WTC11 (cell line): Measurements from ENCODE around the gene SH3PXD2A. TPM values are rescaled to one million over a fixed set of nuclear protein-coding genes. Genes with fewer than 3 reads are reported as not detected.

Experiments used
- ATAC-seq: fragments of 200-7000 bp; cut with Tn5 transposase; 2 replicates; pipeline ENCODE4 v1.10.0; 2021; ENCODE audit warnings: mild to moderate bottlenecking, moderate library complexity
- CTCF ChIA-PET: fragments of 300-600 bp; sonication (Branson Sonifier 250); formaldehyde crosslinking; loops from one replicate; lab custom pipeline; 2021; ENCODE audit warnings: antibody characterized with exemption; lab: Charles Lee
- POLR2A ChIA-PET: fragments of 350-600 bp; sonication (Branson Sonifier 250); formaldehyde crosslinking; loops from one replicate; lab custom pipeline; 2021; ENCODE audit warnings: antibody characterized with exemption; lab: Charles Lee
- DNase-seq: peaks from one replicate; pipeline ENCODE4 v3.0.0; 2021; ENCODE audit warnings: low spot score
- H3K27ac Mint-ChIP-seq: 2 replicates; pipeline ENCODE4 v1.8.0; 2021; ENCODE audit warnings: mixed read lengths
- H3K27me3 Mint-ChIP-seq: 2 replicates; pipeline ENCODE4 v1.8.0; 2021; ENCODE audit warnings: low read depth, mild to moderate bottlenecking, moderate library complexity, mixed read lengths
- H3K36me3 Mint-ChIP-seq: 2 replicates; pipeline ENCODE4 v1.8.0; 2021; ENCODE audit warnings: mixed read lengths
- H3K4me1 Mint-ChIP-seq: 2 replicates; pipeline ENCODE4 v1.8.0; 2022; ENCODE audit warnings: mixed read lengths
- H3K4me3 Mint-ChIP-seq: 2 replicates; pipeline ENCODE4 v1.8.0; 2021; ENCODE audit warnings: mild to moderate bottlenecking, moderate library complexity, mixed read lengths
- H3K9me3 Mint-ChIP-seq: 2 replicates; pipeline ENCODE4 v1.8.0; 2021; ENCODE audit warnings: mixed read lengths
- CREM ChIP-seq: sonication (generic); formaldehyde crosslinking; IDR thresholded peaks from 2 replicates; pipeline ENCODE4 v1.8.1; 2022; ENCODE audit warnings: mild to moderate bottlenecking, missing genetic modification reagents, moderate library complexity
- EMX1 ChIP-seq: fragments of 250-450 bp; sonication (Bioruptor Pico); IDR thresholded peaks from 2 replicates; pipeline ENCODE4 v1.8.0; 2021; ENCODE audit warnings: mild to moderate bottlenecking
- ESRRA ChIP-seq: sonication (generic); formaldehyde crosslinking; IDR thresholded peaks from 2 replicates; pipeline ENCODE4 v1.8.1; 2022; ENCODE audit warnings: mild to moderate bottlenecking, missing genetic modification reagents, borderline replicate concordance
- FOXJ3 ChIP-seq: sonication (generic); formaldehyde crosslinking; IDR thresholded peaks from 2 replicates; pipeline ENCODE4 v1.9.0; 2021; ENCODE audit warnings: missing genetic modification reagents, mild to moderate bottlenecking, borderline replicate concordance
- GRHL2 ChIP-seq: fragments of 250-450 bp; sonication (Bioruptor Pico); IDR thresholded peaks from 2 replicates; pipeline ENCODE4 v1.8.0; 2022; ENCODE audit warnings: mild to moderate bottlenecking, moderate library complexity; ENCODE audit not compliant: insufficient replicate concordance, severe bottlenecking
- GTF2I ChIP-seq: fragments of 250-450 bp; sonication (Bioruptor Pico); conservative IDR thresholded peaks from 2 replicates; pipeline ENCODE4 v1.4.0; 2021; ENCODE audit warnings: mild to moderate bottlenecking
- KAT7 ChIP-seq: sonication (generic); formaldehyde crosslinking; IDR thresholded peaks from 2 replicates; pipeline ENCODE4 v1.8.1; 2023; ENCODE audit warnings: missing genetic modification reagents, mild to moderate bottlenecking, borderline replicate concordance
- NFYB ChIP-seq: sonication (generic); formaldehyde crosslinking; conservative IDR thresholded peaks from 2 replicates; pipeline ENCODE4 v1.8.0; 2022; ENCODE audit warnings: low read depth, missing genetic modification reagents
- NR3C1 ChIP-seq: sonication (generic); formaldehyde crosslinking; conservative IDR thresholded peaks from 2 replicates; pipeline ENCODE4 v1.8.1; 2023; ENCODE audit warnings: low read depth, mild to moderate bottlenecking, missing genetic modification reagents
- RORB ChIP-seq: fragments of 250-450 bp; sonication (Bioruptor Pico); IDR thresholded peaks from 2 replicates; pipeline ENCODE4 v1.9.0; 2021; ENCODE audit warnings: mild to moderate bottlenecking
- TEAD4 ChIP-seq: sonication (generic); formaldehyde crosslinking; IDR thresholded peaks from 2 replicates; pipeline ENCODE4 v1.8.0; 2022; ENCODE audit warnings: mild to moderate bottlenecking, missing genetic modification reagents
- ZNF317 ChIP-seq: sonication (generic); formaldehyde crosslinking; IDR thresholded peaks from 2 replicates; pipeline ENCODE4 v1.8.1; 2023; ENCODE audit warnings: low read depth, mild to moderate bottlenecking, moderate library complexity, missing genetic modification reagents, borderline replicate concordance
- ZNF396 ChIP-seq: fragments of 250-450 bp; sonication (Bioruptor Pico); IDR thresholded peaks from 2 replicates; pipeline ENCODE4 v1.8.0; 2021; ENCODE audit warnings: mild to moderate bottlenecking, moderate library complexity, borderline replicate concordance
- ZNF423 ChIP-seq: fragments of 250-450 bp; sonication (Bioruptor Pico); IDR thresholded peaks from 2 replicates; pipeline ENCODE4 v2.1.2; 2022; ENCODE audit warnings: mild to moderate bottlenecking, moderate library complexity
- ZNF671 ChIP-seq: fragments of 250-450 bp; sonication (Bioruptor Pico); IDR thresholded peaks from 2 replicates; pipeline ENCODE4 v1.8.0; 2021; ENCODE audit warnings: mild to moderate bottlenecking
- total RNA-seq: library from RNA; stranded (reverse); gene quantifications from 3 replicates; pipeline ENCODE4 v1.2.3, GENCODE V29; 2021
- TF ChIP-seq, protein P1 (sequence below): sonication (generic); formaldehyde crosslinking; IDR thresholded peaks from 2 replicates; pipeline ENCODE4 v1.8.1; 2023; ENCODE audit warnings: mild to moderate bottlenecking, missing genetic modification reagents, borderline replicate concordance
- TF ChIP-seq, protein P2 (sequence below): sonication (generic); formaldehyde crosslinking; IDR thresholded peaks from 2 replicates; pipeline ENCODE4 v1.8.1; 2023; ENCODE audit warnings: mild to moderate bottlenecking, missing genetic modification reagents, moderate library complexity
- TF ChIP-seq, protein P3 (sequence below): fragments of 250-450 bp; sonication (Bioruptor Pico); IDR thresholded peaks from 2 replicates; pipeline ENCODE4 v1.8.0; 2021; ENCODE audit warnings: mild to moderate bottlenecking
- TF ChIP-seq, protein P4 (sequence below): sonication (generic); formaldehyde crosslinking; IDR thresholded peaks from 2 replicates; pipeline ENCODE4 v1.8.1; 2022; ENCODE audit warnings: low read depth, missing genetic modification reagents, borderline replicate concordance

SH3PXD2A gene
- total RNA-seq, 1 experiment from 2014 or later: 15.7 TPM

DNA sequence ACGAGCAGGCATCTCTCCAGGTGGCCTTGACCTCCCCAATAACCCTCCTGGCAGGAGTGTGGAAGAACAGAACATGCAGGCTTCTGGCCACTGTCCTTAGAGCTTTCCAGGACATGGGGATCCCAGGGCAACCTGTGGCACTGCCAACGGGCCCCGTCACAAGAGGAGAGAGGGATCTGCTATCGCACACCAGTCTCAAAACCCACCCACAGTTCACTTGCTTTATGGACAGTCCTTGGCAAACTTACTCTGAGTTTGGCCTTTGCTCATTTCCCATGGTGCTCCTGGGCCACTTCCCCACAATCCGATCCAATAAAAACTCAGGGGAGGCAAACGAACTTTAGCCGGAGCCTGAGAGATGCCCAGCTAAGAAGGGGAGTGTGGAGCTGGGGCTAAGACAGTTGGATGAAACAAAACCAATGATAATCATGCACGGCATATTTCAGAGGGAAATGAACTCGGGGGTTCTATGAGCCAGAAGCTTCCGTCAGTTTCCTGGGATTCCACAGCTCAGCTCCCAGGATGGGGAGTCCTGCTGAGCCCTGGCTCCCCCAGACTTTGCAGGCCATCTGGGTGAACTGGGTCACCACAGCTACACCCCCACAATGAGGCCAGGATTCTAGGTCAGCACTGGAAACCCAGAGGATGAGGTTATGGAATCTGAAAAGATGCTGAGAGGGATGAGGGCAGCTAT lies 203.4 kb downstream of the SH3PXD2A start:
- TF ChIP-seq CREM (CRISPR knock-in tag): no peak
- TF ChIP-seq KAT7 (CRISPR knock-in tag): no peak
- no peak for TF ChIP-seq ESRRA
- no peak for TF ChIP-seq NFYB (CRISPR knock-in tag)
- TF ChIP-seq, protein P1, sequence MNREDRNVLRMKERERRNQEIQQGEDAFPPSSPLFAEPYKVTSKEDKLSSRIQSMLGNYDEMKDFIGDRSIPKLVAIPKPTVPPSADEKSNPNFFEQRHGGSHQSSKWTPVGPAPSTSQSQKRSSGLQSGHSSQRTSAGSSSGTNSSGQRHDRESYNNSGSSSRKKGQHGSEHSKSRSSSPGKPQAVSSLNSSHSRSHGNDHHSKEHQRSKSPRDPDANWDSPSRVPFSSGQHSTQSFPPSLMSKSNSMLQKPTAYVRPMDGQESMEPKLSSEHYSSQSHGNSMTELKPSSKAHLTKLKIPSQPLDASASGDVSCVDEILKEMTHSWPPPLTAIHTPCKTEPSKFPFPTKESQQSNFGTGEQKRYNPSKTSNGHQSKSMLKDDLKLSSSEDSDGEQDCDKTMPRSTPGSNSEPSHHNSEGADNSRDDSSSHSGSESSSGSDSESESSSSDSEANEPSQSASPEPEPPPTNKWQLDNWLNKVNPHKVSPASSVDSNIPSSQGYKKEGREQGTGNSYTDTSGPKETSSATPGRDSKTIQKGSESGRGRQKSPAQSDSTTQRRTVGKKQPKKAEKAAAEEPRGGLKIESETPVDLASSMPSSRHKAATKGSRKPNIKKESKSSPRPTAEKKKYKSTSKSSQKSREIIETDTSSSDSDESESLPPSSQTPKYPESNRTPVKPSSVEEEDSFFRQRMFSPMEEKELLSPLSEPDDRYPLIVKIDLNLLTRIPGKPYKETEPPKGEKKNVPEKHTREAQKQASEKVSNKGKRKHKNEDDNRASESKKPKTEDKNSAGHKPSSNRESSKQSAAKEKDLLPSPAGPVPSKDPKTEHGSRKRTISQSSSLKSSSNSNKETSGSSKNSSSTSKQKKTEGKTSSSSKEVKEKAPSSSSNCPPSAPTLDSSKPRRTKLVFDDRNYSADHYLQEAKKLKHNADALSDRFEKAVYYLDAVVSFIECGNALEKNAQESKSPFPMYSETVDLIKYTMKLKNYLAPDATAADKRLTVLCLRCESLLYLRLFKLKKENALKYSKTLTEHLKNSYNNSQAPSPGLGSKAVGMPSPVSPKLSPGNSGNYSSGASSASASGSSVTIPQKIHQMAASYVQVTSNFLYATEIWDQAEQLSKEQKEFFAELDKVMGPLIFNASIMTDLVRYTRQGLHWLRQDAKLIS: no peak
- no peak for TF ChIP-seq GTF2I (CRISPR knock-in tag)
- no peak for TF ChIP-seq TEAD4 (CRISPR knock-in tag)
- TF ChIP-seq GRHL2 (CRISPR knock-in tag): no peak
- TF ChIP-seq EMX1 (CRISPR knock-in tag): no peak
- TF ChIP-seq FOXJ3 (CRISPR knock-in tag): no peak
- TF ChIP-seq, protein P2, sequence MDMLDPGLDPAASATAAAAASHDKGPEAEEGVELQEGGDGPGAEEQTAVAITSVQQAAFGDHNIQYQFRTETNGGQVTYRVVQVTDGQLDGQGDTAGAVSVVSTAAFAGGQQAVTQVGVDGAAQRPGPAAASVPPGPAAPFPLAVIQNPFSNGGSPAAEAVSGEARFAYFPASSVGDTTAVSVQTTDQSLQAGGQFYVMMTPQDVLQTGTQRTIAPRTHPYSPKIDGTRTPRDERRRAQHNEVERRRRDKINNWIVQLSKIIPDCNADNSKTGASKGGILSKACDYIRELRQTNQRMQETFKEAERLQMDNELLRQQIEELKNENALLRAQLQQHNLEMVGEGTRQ: no peak
- TF ChIP-seq, protein P3, sequence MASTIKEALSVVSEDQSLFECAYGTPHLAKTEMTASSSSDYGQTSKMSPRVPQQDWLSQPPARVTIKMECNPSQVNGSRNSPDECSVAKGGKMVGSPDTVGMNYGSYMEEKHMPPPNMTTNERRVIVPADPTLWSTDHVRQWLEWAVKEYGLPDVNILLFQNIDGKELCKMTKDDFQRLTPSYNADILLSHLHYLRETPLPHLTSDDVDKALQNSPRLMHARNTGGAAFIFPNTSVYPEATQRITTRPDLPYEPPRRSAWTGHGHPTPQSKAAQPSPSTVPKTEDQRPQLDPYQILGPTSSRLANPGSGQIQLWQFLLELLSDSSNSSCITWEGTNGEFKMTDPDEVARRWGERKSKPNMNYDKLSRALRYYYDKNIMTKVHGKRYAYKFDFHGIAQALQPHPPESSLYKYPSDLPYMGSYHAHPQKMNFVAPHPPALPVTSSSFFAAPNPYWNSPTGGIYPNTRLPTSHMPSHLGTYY (CRISPR knock-in tag): no peak
- TF ChIP-seq ZNF396 (CRISPR knock-in tag): no peak
- no peak for TF ChIP-seq ZNF423 (CRISPR knock-in tag)
- ATAC-seq (no peak), DNase-seq (no peak)
- H3K4me1 Mint-ChIP-seq: peaks cover 62% of the 10 kb centered on the region
- no peaks in the 10 kb centered on the region for H3K27me3 Mint-ChIP-seq
- H3K36me3 Mint-ChIP-seq: peaks cover 4% of the 10 kb centered on the region
- no peak overlapping the region for H3K4me3 Mint-ChIP-seq
- ChIA-PET CTCF (interaction anchor here (1.0 to 5.3 kb wide), 6 partner anchors 9 to 109 kb away, joined by 3 to 33 read pairs (median 8); no protein-coding TSS in a partner anchor), POLR2A (no interaction called here)
- H3K9me3 Mint-ChIP-seq: peaks cover 2% of the 10 kb centered on the region; the same call in 1 of the 2 replicates
- H3K27ac Mint-ChIP-seq: peak overlapping the region; percentile 84; the same call in 1 of the 2 replicates

DNA sequence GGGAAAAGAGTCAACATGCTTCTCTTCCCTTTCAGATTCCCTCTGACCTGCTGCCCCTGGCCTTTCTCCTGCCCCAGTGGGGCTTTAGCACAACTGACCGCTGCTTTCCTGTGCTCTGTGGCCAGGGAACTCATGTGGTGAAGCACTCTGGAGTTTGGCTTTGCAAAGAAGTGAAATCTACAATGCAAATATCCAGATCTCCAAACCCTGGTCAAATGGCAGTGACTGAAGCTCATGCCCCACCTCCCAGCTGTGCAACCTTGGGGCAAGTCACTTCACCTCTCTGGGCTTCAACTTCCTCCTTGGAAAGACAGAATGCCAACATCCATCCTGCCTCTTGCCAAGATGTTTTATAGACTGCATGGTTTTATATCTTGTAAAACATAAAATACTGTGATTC lies 204.0 kb downstream of the SH3PXD2A start:
- Mint-ChIP-seq H3K36me3 (peaks cover 2% of the 10 kb centered on the region; the same call in 1 of the 2 replicates), H3K4me3 (no peak overlapping the region), H3K4me1 (peaks cover 62% of the 10 kb centered on the region)
- CTCF ChIA-PET: interaction anchor here (1.0 to 5.3 kb wide), 5 partner anchors 10 to 108 kb away, joined by 4 to 33 read pairs (median 8); no protein-coding TSS in a partner anchor
- ATAC-seq (peak; percentile 46; the same call in 1 of the 2 replicates), DNase-seq (peak; percentile 28)
- no peak for TF ChIP-seq ZNF671
- TF ChIP-seq, protein P4, sequence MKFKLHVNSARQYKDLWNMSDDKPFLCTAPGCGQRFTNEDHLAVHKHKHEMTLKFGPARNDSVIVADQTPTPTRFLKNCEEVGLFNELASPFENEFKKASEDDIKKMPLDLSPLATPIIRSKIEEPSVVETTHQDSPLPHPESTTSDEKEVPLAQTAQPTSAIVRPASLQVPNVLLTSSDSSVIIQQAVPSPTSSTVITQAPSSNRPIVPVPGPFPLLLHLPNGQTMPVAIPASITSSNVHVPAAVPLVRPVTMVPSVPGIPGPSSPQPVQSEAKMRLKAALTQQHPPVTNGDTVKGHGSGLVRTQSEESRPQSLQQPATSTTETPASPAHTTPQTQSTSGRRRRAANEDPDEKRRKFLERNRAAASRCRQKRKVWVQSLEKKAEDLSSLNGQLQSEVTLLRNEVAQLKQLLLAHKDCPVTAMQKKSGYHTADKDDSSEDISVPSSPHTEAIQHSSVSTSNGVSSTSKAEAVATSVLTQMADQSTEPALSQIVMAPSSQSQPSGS (CRISPR knock-in tag): no peak
- TF ChIP-seq RORB: no peak
- no peak for TF ChIP-seq NR3C1 (CRISPR knock-in tag)
- TF ChIP-seq ZNF317 (CRISPR knock-in tag): no peak
- TF ChIP-seq, all 79 proteins: peak for 0
- H3K27ac Mint-ChIP-seq: peak overlapping the region; percentile 84
- POLR2A ChIA-PET: interaction anchor here (0.6 kb wide), 1 partner anchor 124 kb away, joined by 3 read pairs; no protein-coding TSS in a partner anchor
- no peaks in the 10 kb centered on the region for H3K27me3 Mint-ChIP-seq
- H3K9me3 Mint-ChIP-seq: no peaks in the 10 kb centered on the region
